HepG2 (cell line): ENCODE results near the gene MKRN2OS. TPM values are rescaled to one million over a fixed set of nuclear protein-coding genes. Genes with fewer than 3 reads are reported as not detected.

Experiments
- ATAC-seq: fragments of 200-7000 bp; cut with Tn5 transposase; 3 replicates; pipeline ENCODE4 v1.9.1; 2020; ENCODE audit warnings: mild to moderate bottlenecking, moderate library complexity
- BruUV-seq: library from RNA; stranded (reverse); fragments of 400-500 nt; replicated peaks from 2 replicates; lab custom pipeline; 2021; lab: Mats Ljungman, UMichigan
- CTCF ChIA-PET: fragments of 300-600 bp; formaldehyde crosslinking; extraction: SDS; loops from one replicate; lab custom pipeline; 2021; ENCODE audit warnings: low total read pairs, inconsistent platforms, low intra/inter-chr PET ratio; lab: Yijun Ruan, JAX
- POLR2A ChIA-PET: fragments of 350-600 bp; sonication (Branson Sonifier 250); formaldehyde crosslinking; loops from one replicate; lab custom pipeline; 2020; ENCODE audit warnings: antibody characterized with exemption, inconsistent platforms; lab: Yijun Ruan, JAX
- DNase-seq: peaks from one replicate; pipeline ENCODE4 v3.0.0-alpha.2; 2015; ENCODE audit warnings: low spot score
- FAIRE-seq: peaks from 3 replicates; lab custom pipeline; 2011; peaks lifted over from hg19 to GRCh38; lab: Jason Lieb, UNC
- H2AFZ ChIP-seq: one replicate; pipeline ENCODE4 v1.6.1; 2011; ENCODE audit warnings: low read length, inconsistent platforms
- H3K27ac ChIP-seq: fragments of 300-600 bp; 3 replicates; pipeline ENCODE4 v1.8.0; 2011; ENCODE audit warnings: mixed run types, mild to moderate bottlenecking, mixed read lengths, low read length, inconsistent platforms; ENCODE audit not compliant: insufficient read depth; ENCODE audit errors: extremely low read length
- H3K27me3 ChIP-seq, 2 experiments: fragments of 200-600 bp in 1 of 2; 2 replicates in 1 of 2; 3 replicates in 1 of 2; pipeline versions ENCODE4 v1.6.0 to v1.8.0; 2011; ENCODE audit warnings: low read length in 2 of 2, mild to moderate bottlenecking in 2 of 2, moderate library complexity in 2 of 2, inconsistent platforms in 1 of 2; ENCODE audit not compliant: insufficient read depth in 2 of 2, control insufficient read depth in 1 of 2
- H3K36me3 ChIP-seq, 2 experiments: fragments of 200-600 bp in 1 of 2; replicated peaks in 1 of 2; 2 replicates in 1 of 2; 3 replicates in 1 of 2; pipeline versions ENCODE4 v1.5.1 to v1.8.0; 2011; ENCODE audit warnings: low read length in 2 of 2, inconsistent platforms in 1 of 2; ENCODE audit not compliant: insufficient read depth in 2 of 2, control insufficient read depth in 1 of 2
- H3K4me1 ChIP-seq: 2 replicates; pipeline ENCODE4 v1.5.1; 2012; ENCODE audit warnings: low read length, inconsistent platforms; ENCODE audit not compliant: insufficient read depth
- H3K4me2 ChIP-seq: 2 replicates; pipeline ENCODE4 v1.6.0; 2011; ENCODE audit warnings: low read depth, low read length, inconsistent platforms
- H3K4me3 ChIP-seq, 3 experiments: fragments of 200-600 bp in 1 of 3; sonication (generic), shearing (Covaris generic) in 1 of 3; replicated peaks in 1 of 3; 2 replicates each; pipeline ENCODE4 v1.5.1; 2011 to 2016; ENCODE audit warnings: low read length in 3 of 3, inconsistent platforms in 2 of 3, low read depth in 2 of 3, mild to moderate bottlenecking in 2 of 3, control low read depth in 1 of 3, mixed read lengths in 1 of 3; ENCODE audit not compliant: insufficient read depth in 1 of 3
- H3K79me2 ChIP-seq: one replicate; pipeline ENCODE4 v1.6.1; 2011; ENCODE audit warnings: low read length, inconsistent platforms; ENCODE audit not compliant: insufficient read depth
- H3K9ac ChIP-seq: 2 replicates; pipeline ENCODE4 v1.6.0; 2011; ENCODE audit warnings: mild to moderate bottlenecking, low read depth, low read length, inconsistent platforms; ENCODE audit not compliant: insufficient read depth
- H3K9me3 ChIP-seq: 2 replicates; pipeline ENCODE4 v1.5.1; 2012; ENCODE audit warnings: mild to moderate bottlenecking, low read length
- H4K20me1 ChIP-seq: 2 replicates; pipeline ENCODE4 v1.6.0; 2011; ENCODE audit warnings: inconsistent platforms, mild to moderate bottlenecking, low read length, moderate library complexity; ENCODE audit not compliant: insufficient read depth
- BHLHE40 ChIP-seq: IDR thresholded peaks from 2 replicates; pipeline ENCODE4 v1.6.1; 2011; ENCODE audit warnings: low read length, improper control_type of control experiment
- CBFB ChIP-seq: sonication (generic); formaldehyde crosslinking; IDR thresholded peaks from 2 replicates; pipeline ENCODE4 v1.4.0; 2020; ENCODE audit warnings: missing genetic modification reagents
- ZNF564 ChIP-seq: sonication (generic); formaldehyde crosslinking; IDR thresholded peaks from 2 replicates; pipeline ENCODE4 v1.8.1; 2023; ENCODE audit warnings: mild to moderate bottlenecking, missing genetic modification reagents
- ZNF652 ChIP-seq: IDR thresholded peaks from 2 replicates; pipeline ENCODE4 v1.6.1; 2016; ENCODE audit warnings: low read depth, borderline replicate concordance
- ZNF687 ChIP-seq: sonication (generic); formaldehyde crosslinking; IDR thresholded peaks from 2 replicates; pipeline ENCODE4 v1.5.1; 2020; ENCODE audit warnings: mild to moderate bottlenecking, missing genetic modification reagents, moderate library complexity
- WGBS: methylation state at CpG from one replicate; pipeline ENCODE4 v1.1.6; 2017; ENCODE audit warnings: low lambda C conversion rate; 5-methylcytosine and 5-hydroxymethylcytosine counted together
- in situ Hi-C: cut with HindIII; loops from 2 replicates; pipeline ENCODE4 v1.10.0; 2017; ENCODE audit warnings: low pct_unique_long_range_greater_than_20kb; ENCODE audit not compliant: extremely low pct_ligation_motif_present
- intact Hi-C: fragments of 100-400 bp; cut with micrococcal nuclease; formaldehyde crosslinking; loops from one replicate; pipeline ENCODE4 v1.10.0; 2022; ENCODE audit not compliant: unreplicated experiment
- polyA plus RNA-seq, 8 experiments: library from polyadenylated mRNA; depleted of rRNA in 3 of 8; stranded (reverse) in 7 of 8; unstranded in 1 of 8; fragments of >200 nt; fragmentation: Illumina TruSeq in 4 of 8; extraction: Trizol in 4 of 8; gene quantifications; 2 replicates each; pipeline versions ENCODE4 v1.2.1 to v1.2.3, GENCODE V29; 2011 to 2016; ENCODE audit warnings: low read depth in 4 of 8, missing spikeins in 1 of 8, mixed read lengths in 1 of 8; ENCODE audit not compliant: insufficient read depth in 1 of 8
- total RNA-seq, 5 experiments: library from RNA; depleted of rRNA; stranded (reverse); fragments of >200 nt; fragmentation: Illumina TruSeq; extraction: Trizol; gene quantifications; 2 replicates each; pipeline ENCODE4 v1.2.3, GENCODE V29; 2016; ENCODE audit warnings: low read depth in 1 of 5

The MKRN2OS gene
- total and polyA plus RNA-seq, 2 of the 13 experiments (the other 11 are each of a cell fraction or from before 2014, with no cell fraction given): not detected

DNA sequence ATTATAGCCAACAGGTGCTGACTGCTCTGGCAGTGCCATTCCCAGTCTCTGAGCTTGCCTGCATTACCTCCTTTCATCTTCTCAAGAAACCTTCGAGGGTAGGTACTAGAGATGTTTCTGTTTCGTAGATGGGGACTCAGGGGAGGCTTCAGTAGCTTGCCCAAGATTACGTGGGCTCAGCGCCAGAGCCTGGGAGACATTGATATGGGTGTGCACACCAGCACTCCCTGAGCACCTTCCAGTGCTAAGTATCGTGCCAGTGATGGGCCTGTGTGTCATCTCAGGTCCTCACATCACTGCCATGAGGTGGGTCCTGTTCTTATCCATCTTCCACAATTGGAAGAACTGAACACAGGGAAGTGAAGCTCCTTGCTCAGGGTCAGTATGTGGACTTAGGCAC, 45.8 kb downstream of the MKRN2OS start:
- DNase-seq (no peak), ATAC-seq (no peak), FAIRE-seq (no peak)
- Histone ChIP-seq H3K79me2 (no peaks in the 10 kb centered on the region), H2AFZ (no peak overlapping the region), H3K4me2 (no peak overlapping the region), H3K4me1 (peaks cover 23% of the 10 kb centered on the region), H3K4me3 (no peak overlapping the region), H3K9ac (no peak overlapping the region), H3K27me3 (no peaks in the 10 kb centered on the region), H4K20me1 (no peaks in the 10 kb centered on the region), H3K9me3 (no peaks in the 10 kb centered on the region), H3K36me3 (peaks cover 18 to 70% of the 10 kb centered on the region in 2 experiments), H3K27ac (no peak overlapping the region)
- no peak for TF ChIP-seq ZNF564
- no peak for TF ChIP-seq ZNF652 (CRISPR knock-in tag)
- no peak for TF ChIP-seq CBFB (CRISPR knock-in tag)
- TF ChIP-seq ZNF687 (CRISPR knock-in tag): no peak
- TF ChIP-seq BHLHE40: no peak
- ChIA-PET CTCF (no interaction called here), POLR2A (no interaction called here)
- 96% methylated on average over 4 of the region's 5 CpGs for WGBS
- in situ Hi-C loops: no loop called here
- intact Hi-C loops: no loop called here
- BruUV-seq: no TSS peak
